ENCODE data around the gene PTPA.
"Not testable (repeated sequence)": the region's sequence is repeated elsewhere in the genome, so short reads cannot be mapped to it uniquely, and the experiment has no call there.

- not testable (repeated sequence) for TF ChIP-seq CTCF, POLR2A (IDR thresholded peaks at IDR 0.05)
Observed at GRCh38 chr9:129130271-129130670, 19.1 kb downstream of the PTPA start.

Measured in Peyer's patch (tissue), 4 donors.